Islet of Langerhans (tissue), 1 donor: ENCODE results near the gene ZNF615.
"Not testable (repeated sequence)": the region's sequence is repeated elsewhere in the genome, so short reads cannot be mapped to it uniquely, and the experiment has no call there.

Experiments used
- FAIRE-seq: peaks from one replicate; lab custom pipeline; 2011; peaks lifted over from hg19 to GRCh38; lab: Jason Lieb, UNC

The ZNF615 gene

GRCh38 chr19:51980116-51980736, 27.8 kb downstream of the ZNF615 start:
- FAIRE-seq, result no peak

- no peak for FAIRE-seq
Measured at GRCh38 chr19:51978882-51979281, 29.1 kb downstream of the ZNF615 start.

GRCh38 chr19:51977346-51977745, 30.7 kb downstream of the ZNF615 start:
- no peak for FAIRE-seq

- no peak for FAIRE-seq
Measured at GRCh38 chr19:51976852-51977251, 31.2 kb downstream of the ZNF615 start.

- FAIRE-seq, result not testable (repeated sequence)
Measured at GRCh38 chr19:51975787-51976186, 32.2 kb downstream of the ZNF615 start.

- FAIRE-seq, result no peak
Measured at GRCh38 chr19:51971624-51972023, 36.4 kb downstream of the ZNF615 start.

GRCh38 chr19:51970718-51971117, 37.3 kb downstream of the ZNF615 start:
- FAIRE-seq, result no peak

- FAIRE-seq, result no peak
Measured at GRCh38 chr19:51965583-51965982, 42.4 kb downstream of the ZNF615 start.

- not testable (repeated sequence) for FAIRE-seq
Measured at GRCh38 chr19:51960621-51961233, 47.3 kb downstream of the ZNF615 start.

- no peak for FAIRE-seq
Measured at GRCh38 chr19:51959791-51960190, 48.2 kb downstream of the ZNF615 start.

GRCh38 chr19:51957846-51958245, 50.2 kb downstream of the ZNF615 start:
- not testable (repeated sequence) for FAIRE-seq

- FAIRE-seq, result no peak
Measured at GRCh38 chr19:51948975-51949374, 59.0 kb downstream of the ZNF615 start.

- FAIRE-seq, result no peak
Measured at GRCh38 chr19:51946602-51947001, 61.4 kb downstream of the ZNF615 start.

- FAIRE-seq, result no peak
Measured at GRCh38 chr19:51944798-51945552, 63.0 kb downstream of the ZNF615 start.
